Inflammatory macrophage treated with lipopolysaccharide for 4 hours (primary cell): Measurements from ENCODE around the gene AHCYL2.
"Not testable (repeated sequence)": the region's sequence is repeated elsewhere in the genome, so short reads cannot be mapped to it uniquely, and the experiment has no call there.

ENCODE experiments used
- DNase-seq: peaks from one replicate; pipeline ENCODE4 v3.0.0-alpha.2; 2020

AHCYL2 gene

GRCh38 chr7:129462420-129462819, 237.6 kb downstream of the AHCYL2 start:
- peak; percentile 78 for DNase-seq

GRCh38 chr7:129464194-129464593, 239.4 kb downstream of the AHCYL2 start:
- DNase-seq: no peak

GRCh38 chr7:129465080-129465479, 240.2 kb downstream of the AHCYL2 start:
- no peak for DNase-seq

GRCh38 chr7:129466796-129467195, 242.0 kb downstream of the AHCYL2 start:
- no peak for DNase-seq

GRCh38 chr7:129468087-129468486, 243.3 kb downstream of the AHCYL2 start:
- no peak for DNase-seq

- no peak for DNase-seq
These were observed 243.7 kb downstream of the AHCYL2 start for GRCh38 chr7:129468547-129468946.

- DNase-seq: peak; percentile 8
These were observed 245.1 kb downstream of the AHCYL2 start for GRCh38 chr7:129469930-129470329.

GRCh38 chr7:129470411-129470810, 245.6 kb downstream of the AHCYL2 start:
- DNase-seq: no peak

- no peak for DNase-seq
These were observed 246.6 kb downstream of the AHCYL2 start for GRCh38 chr7:129471402-129471827.

- not testable (repeated sequence) for DNase-seq
These were observed 251.1 kb downstream of the AHCYL2 start for GRCh38 chr7:129475931-129476330.

GRCh38 chr7:129476398-129476797, 251.6 kb downstream of the AHCYL2 start:
- DNase-seq: not testable (repeated sequence)
